HG03095 (cell line): ENCODE data around the gene ARHGAP8.
"Not testable (repeated sequence)": the region's sequence is repeated elsewhere in the genome, so short reads cannot be mapped to it uniquely, and the experiment has no call there.

Experiments used
- ATAC-seq: cut with Tn5 transposase; IDR thresholded peaks from one replicate; pipeline ENCODE4 v1.9.1; 2021; ENCODE audit warnings: moderate library complexity; ENCODE audit not compliant: unreplicated experiment

Gene ARHGAP8

GRCh38 chr22:44738347-44738715 is 14.0 kb upstream of the ARHGAP8 start:
- no peak for ATAC-seq

GRCh38 chr22:44739024-44739423 is 13.4 kb upstream of the ARHGAP8 start:
- no peak for ATAC-seq

- ATAC-seq, result not testable (repeated sequence)
Measured at GRCh38 chr22:44739666-44740065, 12.7 kb upstream of the ARHGAP8 start.

GRCh38 chr22:44740307-44740706 is 12.1 kb upstream of the ARHGAP8 start:
- no peak for ATAC-seq

GRCh38 chr22:44741929-44742328 is 10.4 kb upstream of the ARHGAP8 start:
- ATAC-seq, result no peak

- ATAC-seq, result no peak
Measured at GRCh38 chr22:44743247-44743646, 9.1 kb upstream of the ARHGAP8 start.

GRCh38 chr22:44743804-44744211 is 8.6 kb upstream of the ARHGAP8 start:
- no peak for ATAC-seq

- ATAC-seq, result no peak
Measured at GRCh38 chr22:44745853-44746789, 6.3 kb upstream of the ARHGAP8 start.

GRCh38 chr22:44747784-44748127 is 4.6 kb upstream of the ARHGAP8 start:
- ATAC-seq, result not testable (repeated sequence)

- no peak for ATAC-seq
Measured at GRCh38 chr22:44748524-44748923, 3.9 kb upstream of the ARHGAP8 start.

- ATAC-seq, result no peak
Measured at GRCh38 chr22:44750481-44750880, 1.9 kb upstream of the ARHGAP8 start.

GRCh38 chr22:44753189-44754042 is 1.0 kb downstream of the ARHGAP8 start:
- no peak for ATAC-seq

- no peak for ATAC-seq
Measured at GRCh38 chr22:44754998-44755397, 2.6 kb downstream of the ARHGAP8 start.

GRCh38 chr22:44755417-44755816 is 3.0 kb downstream of the ARHGAP8 start:
- no peak for ATAC-seq

GRCh38 chr22:44755956-44756361 is 3.6 kb downstream of the ARHGAP8 start:
- ATAC-seq, result no peak

GRCh38 chr22:44758344-44758973 is 6.1 kb downstream of the ARHGAP8 start:
- ATAC-seq, result no peak

GRCh38 chr22:44759001-44759400 is 6.6 kb downstream of the ARHGAP8 start:
- ATAC-seq, result no peak

- ATAC-seq, result no peak
Measured at GRCh38 chr22:44759430-44760310, 7.3 kb downstream of the ARHGAP8 start.

- no peak for ATAC-seq
Measured at GRCh38 chr22:44760476-44760875, 8.1 kb downstream of the ARHGAP8 start.

- no peak for ATAC-seq
Measured at GRCh38 chr22:44761025-44761424, 8.7 kb downstream of the ARHGAP8 start.
